ENCODE data around the gene CAPRIN1. TPM values are rescaled to one million over a fixed set of nuclear protein-coding genes. Genes with fewer than 3 reads are reported as not detected.

The CAPRIN1 gene
- total RNA-seq: 298 to 307 TPM (median 302 TPM) in 3 replicates

- Mint-ChIP-seq H3K36me3 (peaks cover 4% of the 10 kb centered on the region), H3K9me3 (no peaks in the 10 kb centered on the region), H3K4me1 (peaks cover 30% of the 10 kb centered on the region), H3K27me3 (ENCODE audit: low read depth) (no peaks in the 10 kb centered on the region), H3K27ac (peak within 1 kb of the TSS; percentile 97), H3K4me3 (peak within 1 kb of the TSS; percentile 91)
- peak; percentile 80 to 87 for DNase-seq (ENCODE audit: low spot score in 2 of 2, unreplicated experiment in 2 of 2)
- no peak for TF ChIP-seq CTCF (IDR thresholded peaks at IDR 0.05; ENCODE audit: unreplicated experiment)
Observed at GRCh38 chr11:34051349-34052035, at the start of gene CAPRIN1. TSS of gene CAPRIN1 (plus strand) at chr11:34051731. CDS start at chr11:34052421, 690 bp downstream.

GRCh38 chr11:34002420-34002819 is 49.1 kb upstream of the CAPRIN1 start:
- Mint-ChIP-seq H3K4me3 (no peak overlapping the region), H3K4me1 (peaks cover 21% of the 10 kb centered on the region), H3K27me3 (ENCODE audit: low read depth) (peaks cover 4% of the 10 kb centered on the region), H3K36me3 (no peaks in the 10 kb centered on the region), H3K27ac (no peak overlapping the region), H3K9me3 (no peaks in the 10 kb centered on the region)
- TF ChIP-seq CTCF (IDR thresholded peaks at IDR 0.05; ENCODE audit: unreplicated experiment): no peak
- DNase-seq (ENCODE audit: low spot score in 2 of 2, unreplicated experiment in 2 of 2): no peak

GRCh38 chr11:34004236-34004635 is 47.3 kb upstream of the CAPRIN1 start:
- Mint-ChIP-seq H3K27me3 (ENCODE audit: low read depth) (peaks cover 4% of the 10 kb centered on the region), H3K36me3 (no peaks in the 10 kb centered on the region), H3K27ac (no peak overlapping the region), H3K4me1 (peaks cover 16% of the 10 kb centered on the region), H3K4me3 (no peak overlapping the region), H3K9me3 (no peaks in the 10 kb centered on the region)
- no peak for DNase-seq (ENCODE audit: low spot score in 2 of 2, unreplicated experiment in 2 of 2)
- no peak for TF ChIP-seq CTCF (IDR thresholded peaks at IDR 0.05; ENCODE audit: unreplicated experiment)

GRCh38 chr11:34006876-34007275 is 44.7 kb upstream of the CAPRIN1 start:
- H3K27me3 Mint-ChIP-seq (ENCODE audit: low read depth): peaks cover 4% of the 10 kb centered on the region
- H3K9me3 Mint-ChIP-seq: no peaks in the 10 kb centered on the region
- H3K36me3 Mint-ChIP-seq: no peaks in the 10 kb centered on the region
- no peak for TF ChIP-seq CTCF (IDR thresholded peaks at IDR 0.05; ENCODE audit: unreplicated experiment)
- H3K4me1 Mint-ChIP-seq: peaks cover 11% of the 10 kb centered on the region
- DNase-seq (ENCODE audit: low spot score in 2 of 2, unreplicated experiment in 2 of 2): no peak
- H3K4me3 Mint-ChIP-seq: no peak overlapping the region
- no peak overlapping the region for H3K27ac Mint-ChIP-seq

- H3K4me3 Mint-ChIP-seq: no peak overlapping the region
- no peak overlapping the region for H3K27ac Mint-ChIP-seq
- no peaks in the 10 kb centered on the region for H3K4me1 Mint-ChIP-seq
- DNase-seq (ENCODE audit: low spot score in 2 of 2, unreplicated experiment in 2 of 2): no peak
- no peaks in the 10 kb centered on the region for H3K36me3 Mint-ChIP-seq
- H3K27me3 Mint-ChIP-seq (ENCODE audit: low read depth): no peaks in the 10 kb centered on the region
- TF ChIP-seq CTCF (IDR thresholded peaks at IDR 0.05; ENCODE audit: unreplicated experiment): no peak
- H3K9me3 Mint-ChIP-seq: no peaks in the 10 kb centered on the region
Observed at GRCh38 chr11:34012734-34013133, 38.8 kb upstream of the CAPRIN1 start.
